ENCODE measurements around the gene ZMIZ2. TPM values are rescaled to one million over a fixed set of nuclear protein-coding genes. Genes with fewer than 3 reads are reported as not detected.

The ZMIZ2 gene
- total RNA-seq, 1 experiment from 2014 or later: 142 TPM

- H3K9me3 ChIP-seq (ENCODE audit: insufficient read depth, low read depth): no peaks in the 10 kb centered on the region
- H4K20me1 ChIP-seq (ENCODE audit: insufficient read depth): peaks cover 44% of the 10 kb centered on the region
- H3K27me3 ChIP-seq (ENCODE audit: insufficient read depth, low read depth): no peaks in the 10 kb centered on the region
- TF ChIP-seq CTCF (conservative IDR thresholded peaks at IDR 0.05) (no peak), EZH2 (IDR thresholded peaks at IDR 0.05; ENCODE audit: low read depth) (no peak)
- peaks cover 26% of the 10 kb centered on the region for H3K4me1 ChIP-seq (replicated peaks; ENCODE audit: insufficient read depth)
- peak within 1 kb of the TSS; percentile 67 for H3K4me3 ChIP-seq
- ChIA-PET CTCF (no interaction called here), POLR2A (ENCODE audit: unreplicated experiment) (interaction anchor here (0.6 to 0.9 kb wide), 3 partner anchors 203 to 644 kb away, joined by 4 to 10 read pairs (median 7); partner anchors contain the start of gene TMED4)
- DNase-seq: peak; percentile 96 to 100
- H3K79me2 ChIP-seq (ENCODE audit: low read depth): peaks cover 66% of the 10 kb centered on the region
- peaks cover 35% of the 10 kb centered on the region for H3K36me3 ChIP-seq (ENCODE audit: low read depth)
- H3K9me2 ChIP-seq (ENCODE audit: insufficient read depth): no peaks in the 10 kb centered on the region
- peak within 1 kb of the TSS; percentile 93 for H3K27ac ChIP-seq
- H3K4me2 ChIP-seq: peak within 1 kb of the TSS; percentile 96
- intact Hi-C loops (cut with micrococcal nuclease; ENCODE audit: unreplicated experiment): loop anchor here (1.0 to 10.0 kb wide), 8 partner anchors 31 to 208 kb away; partner anchors contain the start of genes H2AZ2, OGDH and ZMIZ2
- H2AFZ ChIP-seq: peak within 1 kb of the TSS; percentile 97
- H3F3A ChIP-seq (ENCODE audit: insufficient read depth, low read depth): peaks cover 74% of the 10 kb centered on the region
- BruUV-seq (replicated peaks): TSS peak; percentile 41
Measured at GRCh38 chr7:44796504-44797328, 48.1 kb downstream of the ZMIZ2 start, which contains the start of gene PPIA. PPIA (plus strand) TSS chr7:44796681; CDS start chr7:44796725, 44 bp downstream.

- no peaks in the 10 kb centered on the region for H3K9me3 ChIP-seq (ENCODE audit: insufficient read depth, low read depth)
- TSS peak; percentile 34 for BruUV-seq (replicated peaks)
- peak overlapping the region; percentile 67 for H3K4me3 ChIP-seq
- ChIA-PET POLR2A (ENCODE audit: unreplicated experiment) (interaction anchor here (0.6 to 1.2 kb wide), 5 partner anchors 28 to 645 kb away, joined by 3 to 10 read pairs (median 7); partner anchors contain the start of gene TMED4), CTCF (interaction anchor here (0.6 to 0.7 kb wide), 2 partner anchors 59 to 85 kb away, joined by 3 read pairs; no protein-coding TSS in a partner anchor)
- peak; percentile 87 for DNase-seq
- H3K4me1 ChIP-seq (replicated peaks; ENCODE audit: insufficient read depth): peaks cover 26% of the 10 kb centered on the region
- H3K36me3 ChIP-seq (ENCODE audit: low read depth): peaks cover 42% of the 10 kb centered on the region
- intact Hi-C loops (cut with micrococcal nuclease; ENCODE audit: unreplicated experiment): loop anchor here (1.0 to 10.0 kb wide), 8 partner anchors 32 to 209 kb away; partner anchors contain the start of genes H2AZ2, OGDH and ZMIZ2
- peaks cover 52% of the 10 kb centered on the region for H4K20me1 ChIP-seq (ENCODE audit: insufficient read depth)
- H3K4me2 ChIP-seq: peak overlapping the region; percentile 96
- TF ChIP-seq CTCF (conservative IDR thresholded peaks at IDR 0.05) (peak; percentile 79; the same call in 1 of the 2 replicates), EZH2 (IDR thresholded peaks at IDR 0.05; ENCODE audit: low read depth) (no peak)
- no peaks in the 10 kb centered on the region for H3K27me3 ChIP-seq (ENCODE audit: insufficient read depth, low read depth)
- H3K9me2 ChIP-seq (ENCODE audit: insufficient read depth): no peaks in the 10 kb centered on the region
- peak overlapping the region; percentile 93 for H3K27ac ChIP-seq
- H3F3A ChIP-seq (ENCODE audit: insufficient read depth, low read depth): peaks cover 80% of the 10 kb centered on the region
- peaks cover 69% of the 10 kb centered on the region for H3K79me2 ChIP-seq (ENCODE audit: low read depth)
- peak overlapping the region; percentile 31; the same call in 1 of the 2 replicates for H2AFZ ChIP-seq
Measured at GRCh38 chr7:44797329-44798258, 48.9 kb downstream of the ZMIZ2 start.
